Endometrium (tissue), 2 donors: ENCODE data around the gene GAST.

Experiments used
- FAIRE-seq: peaks from 2 replicates; lab custom pipeline; 2012; peaks lifted over from hg19 to GRCh38; lab: Jason Lieb, UNC
- donor health status: control.
- donor health status: control.

The GAST gene

DNA sequence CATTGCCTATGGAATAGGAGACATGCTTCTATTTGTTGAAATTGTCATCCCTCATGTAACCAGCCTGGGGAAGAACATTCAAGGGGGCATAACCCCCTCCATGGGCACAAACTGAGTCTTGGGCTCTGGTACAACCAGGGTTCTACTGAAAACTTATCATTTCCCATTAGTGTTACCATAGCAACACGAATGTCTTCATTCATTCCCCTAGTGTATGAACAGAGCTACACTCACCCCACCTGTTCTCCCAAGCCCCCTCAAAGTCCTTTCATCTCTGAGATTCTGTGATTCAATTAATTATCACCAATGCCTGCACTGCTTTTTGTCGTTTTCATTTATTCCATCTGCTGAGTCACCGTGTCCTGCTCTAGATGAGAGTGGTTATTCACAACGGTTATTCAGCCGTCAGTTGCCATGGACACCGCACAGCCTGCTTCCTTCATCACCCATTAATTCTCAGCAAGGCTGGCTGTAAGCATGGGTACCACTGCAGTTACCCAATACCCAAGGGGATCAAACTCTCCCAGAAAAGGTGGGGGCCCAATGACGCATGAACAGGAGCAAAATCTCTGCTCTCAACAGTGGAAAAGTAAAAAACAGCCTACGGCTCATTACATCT is 1.6 kb upstream of the GAST start:
- FAIRE-seq = no peak

DNA sequence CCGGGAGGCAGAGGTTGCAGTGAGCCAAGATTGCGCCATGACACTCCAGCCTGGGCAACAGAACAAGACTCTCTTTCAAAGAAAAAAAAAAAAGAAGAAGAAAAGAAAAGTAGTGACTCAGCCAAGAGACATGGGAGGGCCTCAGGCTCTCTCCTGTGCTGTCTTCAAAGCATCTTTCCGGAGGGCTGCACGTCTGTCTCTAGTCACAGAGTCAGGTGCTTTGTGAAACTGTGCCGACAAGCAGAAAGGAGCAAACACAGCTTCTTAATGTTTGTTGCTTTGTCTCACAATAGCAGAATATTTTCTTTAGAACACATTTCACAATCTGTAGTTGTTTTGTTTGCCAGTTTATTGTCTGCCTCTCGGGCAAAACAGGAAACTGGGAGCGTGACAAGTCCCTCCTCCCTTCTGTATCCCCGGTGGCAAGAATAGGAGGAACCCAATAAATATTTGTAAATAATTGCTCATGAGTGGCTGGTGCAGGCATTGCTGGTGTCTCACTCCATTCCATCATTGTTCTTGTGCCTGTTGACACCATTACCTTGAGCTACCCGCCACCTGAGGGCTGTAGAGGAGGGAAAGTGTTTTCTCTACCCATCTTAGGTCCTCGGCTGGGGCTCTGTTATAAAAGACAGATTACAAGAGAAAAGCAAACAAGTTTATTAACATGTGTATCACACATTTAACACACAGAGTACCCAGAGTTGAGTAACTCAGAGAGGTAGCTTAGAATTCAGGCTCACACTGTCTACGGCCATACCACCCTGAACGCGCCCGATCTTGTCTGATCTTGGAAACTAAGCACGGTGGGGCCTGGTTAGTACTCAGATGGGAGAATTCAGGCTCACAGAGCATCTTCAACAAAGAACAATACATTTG is 5.5 kb downstream of the GAST start:
- no peak for FAIRE-seq

DNA sequence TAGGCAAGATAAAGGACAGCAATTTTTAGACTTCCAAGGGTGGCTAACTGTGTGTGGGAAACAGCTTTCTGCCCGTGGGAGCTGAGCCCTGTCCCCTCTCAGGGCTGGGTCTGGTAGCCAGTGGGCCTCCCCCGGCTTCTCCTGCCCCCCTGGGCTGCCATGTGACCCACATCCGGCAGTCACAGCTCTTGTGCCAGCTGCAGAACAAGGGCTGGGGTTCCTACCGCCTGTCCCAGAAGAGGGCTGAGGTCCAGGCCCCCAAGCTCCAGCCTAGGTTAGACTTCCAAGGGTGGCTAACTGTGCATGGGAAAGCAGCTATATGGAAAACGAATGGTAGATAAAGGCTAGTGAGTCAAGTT is 6.1 kb downstream of the GAST start:
- no peak for FAIRE-seq

DNA sequence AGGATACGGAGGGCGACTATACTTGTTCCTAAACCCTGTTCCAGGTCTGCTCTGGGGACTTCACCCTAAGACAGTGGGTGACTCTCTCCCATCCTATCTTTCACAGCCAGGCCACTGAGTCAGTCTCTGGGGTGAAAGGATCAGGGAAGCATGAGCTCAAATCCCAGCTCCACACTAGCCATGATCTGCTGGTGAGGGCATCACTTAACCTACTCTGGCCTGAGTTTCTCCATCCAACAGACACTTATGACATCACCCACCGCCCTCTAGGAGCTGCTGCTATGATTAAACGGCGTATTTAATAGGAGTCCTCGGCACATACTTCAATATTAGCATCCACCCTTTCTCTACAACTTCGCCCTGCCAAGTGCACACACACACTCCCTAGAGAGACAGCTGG is 10.1 kb downstream of the GAST start:
- no peak for FAIRE-seq

DNA sequence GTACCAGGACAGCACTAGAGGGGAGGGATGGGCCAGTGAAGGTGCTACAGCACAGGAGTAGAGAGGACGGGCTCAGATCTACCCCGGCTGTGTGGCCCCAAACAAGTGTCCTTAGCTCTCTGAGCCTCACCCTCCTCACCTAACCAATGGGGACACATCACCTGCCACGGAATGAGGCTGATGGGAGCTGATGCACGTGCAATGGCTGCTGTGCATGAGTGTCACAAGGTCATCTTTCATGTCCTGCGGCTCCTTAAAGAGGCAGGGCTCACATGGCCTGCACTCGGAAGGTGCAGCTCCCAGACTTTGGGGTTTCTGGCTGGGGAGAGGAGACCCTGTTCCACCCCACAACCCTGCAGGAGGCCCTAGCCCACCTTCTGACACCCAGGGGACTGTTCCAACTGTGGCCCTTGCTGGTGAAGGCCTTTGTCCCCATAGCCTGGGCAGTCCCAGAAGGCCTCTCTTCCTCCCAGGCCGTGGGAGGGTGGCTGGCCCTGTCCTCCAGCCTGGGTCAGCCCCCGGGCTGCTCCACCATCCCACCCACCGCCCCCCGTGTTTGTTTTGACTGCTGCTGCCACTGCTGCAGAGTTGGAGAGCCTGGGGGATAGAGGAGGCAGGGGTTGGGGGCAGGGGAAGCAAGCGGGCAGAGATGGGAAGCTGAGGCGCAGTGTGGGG is 11.8 kb downstream of the GAST start:
- FAIRE-seq = no peak

DNA sequence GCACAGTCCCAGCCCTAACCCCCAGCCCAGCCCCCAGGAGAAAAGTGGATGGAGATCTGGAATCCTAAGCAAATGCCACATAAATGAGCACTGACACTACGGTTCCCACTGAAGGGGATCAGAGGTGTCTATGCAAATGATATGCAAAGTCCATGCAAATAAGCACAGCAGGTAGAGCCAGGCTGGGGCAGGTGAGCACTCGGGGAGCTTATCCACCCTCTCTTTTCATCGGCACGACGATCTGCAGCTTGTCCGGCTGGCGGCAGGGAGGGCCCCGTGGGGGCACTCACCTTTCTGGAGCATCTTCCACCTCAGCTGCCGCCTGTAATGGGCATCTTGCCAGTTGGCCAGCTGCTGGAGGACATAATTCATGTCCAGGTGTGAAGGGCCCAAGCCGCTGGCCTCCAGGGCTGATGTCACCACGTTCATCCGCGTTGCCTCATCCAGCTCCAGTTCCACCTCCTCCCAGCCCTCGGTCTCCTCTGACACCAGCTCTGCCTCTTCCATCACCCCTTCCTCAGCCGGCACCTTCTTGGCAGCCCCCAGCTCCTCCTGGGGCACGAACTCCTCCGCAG is 12.4 kb downstream of the GAST start:
- FAIRE-seq = no peak

DNA sequence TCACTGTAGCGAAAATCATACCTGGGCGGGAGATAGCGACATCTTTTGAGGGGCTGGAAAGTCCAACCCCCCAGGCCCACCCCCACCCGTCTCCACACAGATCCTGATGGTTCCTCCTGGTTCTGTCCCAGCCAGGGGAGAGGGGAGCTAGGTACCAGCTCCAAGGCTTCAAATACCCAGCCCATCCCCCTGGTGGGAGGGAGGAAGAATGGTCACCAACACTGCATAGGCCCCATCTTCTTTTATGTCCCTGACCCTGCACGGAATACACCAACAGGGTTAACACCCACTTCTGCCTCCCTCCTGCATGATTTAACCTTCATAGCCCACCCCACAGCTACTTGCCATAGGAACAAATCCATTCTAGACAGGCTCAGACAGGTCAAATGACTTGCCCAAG is 13.0 kb downstream of the GAST start:
- FAIRE-seq = no peak

DNA sequence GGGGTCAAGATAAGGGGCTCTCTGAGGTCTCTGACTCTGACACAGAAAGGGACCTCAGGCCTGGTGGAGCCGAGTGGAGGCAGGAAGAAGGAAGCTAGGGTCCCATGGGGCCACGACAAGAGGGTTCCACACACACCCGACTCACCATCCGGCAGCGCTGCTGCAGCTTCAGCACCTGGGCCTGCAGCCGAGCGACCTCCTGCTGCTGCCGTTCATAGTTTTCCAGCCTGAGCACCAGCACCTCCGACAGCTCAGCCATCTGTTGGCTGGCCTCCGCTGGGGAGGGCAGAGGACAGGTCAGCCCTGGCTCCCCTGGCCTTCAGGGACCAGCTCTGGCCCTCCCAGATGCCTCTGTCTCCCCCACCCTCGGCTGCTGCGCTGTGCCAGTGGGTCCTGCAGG is 15.9 kb downstream of the GAST start:
- no peak for FAIRE-seq

DNA sequence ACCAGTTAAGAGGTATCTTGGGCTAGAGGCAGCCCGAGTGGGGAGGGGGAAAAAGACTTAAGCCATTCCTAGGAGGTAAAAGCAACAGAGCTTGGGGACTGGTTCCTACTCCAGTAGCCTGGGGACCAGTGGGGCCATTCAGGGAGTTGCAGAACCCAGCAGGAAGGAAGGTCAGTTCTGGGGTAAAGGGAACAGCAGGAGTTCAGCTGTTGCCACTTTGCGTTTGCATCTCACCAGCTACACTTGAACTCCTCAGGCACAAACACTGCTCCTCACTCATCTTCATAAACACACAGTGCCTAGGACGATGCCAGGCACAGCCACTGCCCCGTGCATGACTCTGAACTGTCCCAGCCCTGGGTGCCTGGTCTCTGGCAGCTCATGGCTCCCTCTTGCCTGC is 18.3 kb downstream of the GAST start:
- FAIRE-seq = no peak

DNA sequence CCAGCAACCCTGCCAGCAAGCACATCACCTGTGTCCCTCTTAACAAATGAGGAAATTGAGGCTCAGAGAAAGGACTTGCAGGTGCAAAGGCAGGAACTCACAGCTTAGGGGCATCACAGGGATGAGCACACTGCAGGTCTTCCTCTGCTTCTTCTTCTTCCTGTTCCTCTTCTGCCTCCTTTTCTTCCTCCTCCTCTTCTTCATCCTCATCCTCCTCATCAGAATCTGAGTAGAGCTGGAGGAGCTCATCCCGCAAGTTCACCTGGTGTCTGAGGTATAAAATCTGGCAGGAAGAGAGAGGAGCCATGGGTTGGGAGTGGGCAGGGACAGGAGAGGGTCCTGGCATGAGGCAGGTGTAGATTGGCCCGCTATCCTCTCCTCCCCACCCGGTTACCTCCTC is 19.7 kb downstream of the GAST start:
- no peak for FAIRE-seq

DNA sequence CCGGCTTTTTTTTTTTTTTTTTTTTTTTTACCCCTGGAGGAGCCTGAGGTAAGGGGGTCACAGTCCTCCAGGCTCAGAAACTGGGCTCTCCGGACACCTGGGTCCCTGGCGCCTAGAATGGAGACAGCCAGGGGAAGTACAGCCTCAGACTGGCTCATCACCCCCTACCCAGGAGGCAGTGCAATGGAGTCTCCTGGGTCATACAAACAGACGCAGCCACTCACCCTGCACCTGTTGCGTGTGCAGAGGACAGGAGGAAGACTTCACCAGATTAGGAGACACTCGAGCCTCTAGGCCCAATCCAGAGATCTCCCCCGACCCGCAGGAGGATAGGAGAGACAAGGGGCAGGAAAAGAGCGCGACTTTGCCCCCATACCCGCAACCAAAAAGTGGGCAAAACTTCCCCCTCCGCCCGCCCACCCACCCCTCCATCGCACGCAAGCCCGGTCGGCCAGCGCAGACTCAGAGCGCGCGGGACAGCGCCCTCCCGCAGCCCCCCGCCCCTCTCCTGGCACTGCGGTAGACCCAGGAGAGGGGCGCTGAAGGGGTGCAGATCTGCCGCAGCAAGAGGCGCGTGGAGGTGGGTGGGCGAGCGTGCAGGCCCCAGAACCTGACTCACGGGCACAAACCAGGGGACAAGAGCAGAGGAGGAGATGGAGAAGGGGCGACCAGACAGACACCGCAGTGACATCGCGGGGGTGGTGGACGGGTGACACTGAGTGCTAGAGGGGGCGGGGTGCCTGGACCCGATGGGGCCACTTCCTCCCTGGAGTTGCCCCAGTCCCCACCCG is 21.4 kb downstream of the GAST start:
- FAIRE-seq = no peak

DNA sequence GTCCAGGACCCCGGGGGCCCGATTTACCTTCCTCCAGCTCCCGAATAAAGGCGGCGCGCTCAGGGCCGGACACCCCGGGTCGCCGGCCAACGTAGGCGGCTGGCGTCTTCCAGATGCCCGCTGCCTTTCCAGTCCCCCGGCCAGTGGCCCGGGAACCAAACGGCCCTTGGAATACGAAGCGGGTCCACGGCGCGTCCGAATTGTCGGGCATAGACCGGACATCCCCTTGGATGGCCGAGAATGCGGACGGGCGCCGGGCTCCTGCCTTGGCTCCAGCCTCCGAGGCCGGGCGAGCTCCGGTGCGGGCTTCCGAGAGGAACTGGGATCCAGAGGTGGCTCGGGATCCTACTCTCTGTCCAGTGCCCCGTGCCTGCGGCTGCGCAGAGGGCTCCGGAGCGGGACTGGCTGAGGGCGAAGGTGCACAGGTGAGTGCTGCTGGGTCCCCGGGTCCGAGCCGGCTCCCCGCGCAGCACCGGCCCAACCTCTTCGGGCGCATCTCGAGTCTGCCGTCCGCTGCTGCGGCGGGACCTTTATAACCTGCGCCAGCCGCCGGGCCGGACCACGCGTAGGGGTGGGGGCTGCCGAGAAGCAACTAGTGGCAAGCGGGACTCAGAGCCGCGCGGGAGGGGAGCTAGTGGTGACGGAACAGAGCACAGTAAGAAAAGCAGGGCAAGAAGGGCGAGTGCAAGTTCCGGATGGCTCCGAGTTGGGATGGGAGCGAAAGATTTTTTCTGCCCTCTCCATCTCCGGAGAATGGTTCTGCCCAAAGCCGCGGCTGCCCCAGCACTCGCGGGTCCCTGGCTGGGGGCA is 22.2 kb downstream of the GAST start, which contains the start of gene HAP1:
Gene HAP1 (minus strand): TSS at position 505 of the 810 bp plus-strand sequence. CDS start 9 bp downstream, at position 496.
- no peak for FAIRE-seq

DNA sequence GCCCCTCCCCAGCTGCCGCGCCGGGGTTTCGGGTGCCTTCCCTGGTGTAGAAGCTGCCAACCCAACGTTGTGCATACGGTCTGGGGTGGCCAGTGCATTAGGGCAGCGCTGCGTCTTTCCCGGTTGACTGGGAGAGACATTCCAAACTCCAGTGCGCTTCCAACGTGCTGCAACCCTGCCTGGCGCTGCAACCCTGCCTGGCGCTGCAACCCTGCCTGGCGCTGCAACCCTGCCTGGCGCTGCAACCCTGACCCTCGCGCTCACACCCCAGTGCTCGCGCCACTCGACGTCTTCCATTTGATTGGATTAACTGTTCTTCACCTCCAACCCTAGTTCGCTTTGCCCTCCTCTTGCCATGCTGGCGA is 22.8 kb downstream of the GAST start:
- no peak for FAIRE-seq

DNA sequence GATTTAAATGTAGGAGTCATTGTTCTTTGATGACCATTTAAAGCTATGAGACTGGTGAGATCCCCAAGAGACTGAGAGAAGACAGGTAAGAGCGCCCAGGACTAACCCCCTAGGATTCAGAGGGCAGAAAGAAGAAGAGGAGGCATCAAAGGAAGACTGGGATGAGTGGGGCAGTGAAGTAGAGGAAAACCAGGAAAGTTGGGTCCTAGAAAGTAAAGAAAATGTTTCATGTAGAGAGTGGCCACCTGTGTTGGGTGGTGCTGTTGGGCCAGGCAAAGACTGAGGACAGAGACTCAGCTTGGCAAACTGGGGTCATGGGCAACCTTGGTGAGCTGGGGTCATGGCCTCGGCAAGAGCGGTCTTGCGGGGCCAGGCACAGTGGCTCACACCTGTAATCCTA is 23.6 kb downstream of the GAST start:
- no peak for FAIRE-seq

DNA sequence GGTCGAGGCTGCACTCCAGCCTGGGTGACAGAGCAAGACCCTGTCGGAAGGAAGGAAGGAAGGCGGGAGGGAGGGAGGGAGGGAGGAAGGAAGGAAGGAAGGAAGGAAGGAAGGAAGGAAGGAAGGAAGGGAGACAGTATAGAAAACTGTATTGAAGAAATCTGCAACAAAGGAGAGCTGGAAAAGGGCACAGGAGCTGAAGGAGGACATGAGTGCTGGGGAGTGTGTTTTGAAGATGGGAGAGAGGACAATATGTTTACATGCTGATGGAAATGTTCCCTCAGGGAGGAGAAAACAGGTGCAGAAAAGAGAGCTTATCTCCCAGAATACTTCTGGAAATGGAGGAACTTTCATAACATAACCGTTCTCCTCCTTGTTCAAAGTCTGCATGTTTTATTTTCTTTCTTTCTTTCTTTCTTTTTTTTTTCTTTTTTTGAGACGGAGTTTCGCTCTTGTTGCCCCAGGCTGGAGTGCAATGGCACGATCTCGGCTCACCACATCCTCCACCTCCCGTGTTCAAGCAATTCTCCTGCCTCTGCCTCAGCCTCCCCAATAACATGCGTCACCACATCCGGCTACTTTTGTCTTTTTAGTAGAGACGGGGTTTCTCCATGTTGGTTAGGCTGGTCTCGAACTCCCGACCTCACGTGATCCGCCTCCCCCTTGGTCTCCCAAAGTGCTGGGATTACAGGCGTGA is 25.0 kb downstream of the GAST start:
- no peak for FAIRE-seq

DNA sequence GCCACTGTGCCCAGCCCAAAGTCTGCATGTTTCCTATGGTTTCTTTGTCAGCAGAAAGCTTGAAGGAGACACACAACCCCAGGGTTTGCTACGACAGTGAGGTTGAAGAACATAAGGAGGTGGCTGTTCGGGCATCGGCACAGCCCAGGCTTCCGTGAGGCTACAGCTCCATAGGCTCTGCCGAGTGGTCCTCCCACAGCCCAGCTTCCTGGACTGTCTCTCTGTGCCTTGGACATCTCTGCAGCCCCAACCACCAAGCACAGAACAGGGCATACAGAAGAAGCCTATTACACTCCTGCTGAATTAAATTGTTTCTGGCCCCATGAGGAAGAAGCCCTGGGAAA is 25.5 kb downstream of the GAST start:
- FAIRE-seq = no peak

DNA sequence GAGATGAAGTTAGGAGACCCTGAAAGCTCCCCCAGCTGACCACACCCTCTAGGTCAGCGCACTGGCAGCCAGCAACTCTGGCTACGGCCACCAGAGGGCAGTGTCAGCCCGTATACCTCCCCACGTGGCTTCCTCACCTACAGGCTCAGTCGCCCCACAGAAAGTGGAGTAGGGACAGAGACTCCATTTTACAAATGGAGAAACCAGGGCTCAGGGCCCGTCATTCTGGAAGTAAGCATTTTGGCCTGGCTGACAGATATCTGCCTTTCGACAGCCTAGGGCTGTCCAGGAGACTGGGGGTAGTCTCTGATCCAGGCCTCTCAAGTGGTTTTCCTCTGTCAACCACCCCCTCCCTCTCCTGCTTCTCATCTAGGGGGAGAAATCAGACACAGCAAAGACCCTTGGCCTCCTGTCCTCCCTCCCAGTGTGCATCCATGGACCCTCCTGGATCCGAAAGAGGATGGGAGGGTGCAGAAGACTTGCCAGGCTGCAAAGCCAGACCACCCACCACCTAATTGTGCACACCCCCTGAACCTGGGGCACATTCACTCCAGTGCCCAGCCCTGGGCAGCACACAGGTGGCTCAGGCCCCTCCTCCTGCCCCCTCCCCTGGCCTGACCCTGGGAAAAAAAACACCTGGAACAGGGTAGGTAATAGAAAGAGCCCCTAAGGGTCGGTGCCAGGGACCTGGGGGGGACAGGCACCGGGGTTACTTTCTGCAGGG is 26.1 kb downstream of the GAST start:
- FAIRE-seq = no peak

DNA sequence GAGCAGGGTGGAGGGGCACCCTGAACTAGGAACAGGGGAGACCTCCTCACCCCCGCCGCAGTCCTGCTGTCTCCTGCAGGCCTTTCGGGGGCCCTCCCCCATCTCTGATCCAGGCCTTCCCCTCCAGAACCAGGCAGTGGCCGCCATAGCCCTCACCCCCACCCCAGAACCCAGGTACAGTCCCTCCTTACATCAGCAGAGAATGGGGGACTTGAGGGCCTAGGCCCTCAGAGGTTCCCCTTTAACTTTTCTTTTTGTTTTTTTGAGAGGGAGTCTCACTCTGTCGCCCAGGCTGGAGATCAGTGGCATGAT is 26.6 kb downstream of the GAST start:
- no peak for FAIRE-seq

DNA sequence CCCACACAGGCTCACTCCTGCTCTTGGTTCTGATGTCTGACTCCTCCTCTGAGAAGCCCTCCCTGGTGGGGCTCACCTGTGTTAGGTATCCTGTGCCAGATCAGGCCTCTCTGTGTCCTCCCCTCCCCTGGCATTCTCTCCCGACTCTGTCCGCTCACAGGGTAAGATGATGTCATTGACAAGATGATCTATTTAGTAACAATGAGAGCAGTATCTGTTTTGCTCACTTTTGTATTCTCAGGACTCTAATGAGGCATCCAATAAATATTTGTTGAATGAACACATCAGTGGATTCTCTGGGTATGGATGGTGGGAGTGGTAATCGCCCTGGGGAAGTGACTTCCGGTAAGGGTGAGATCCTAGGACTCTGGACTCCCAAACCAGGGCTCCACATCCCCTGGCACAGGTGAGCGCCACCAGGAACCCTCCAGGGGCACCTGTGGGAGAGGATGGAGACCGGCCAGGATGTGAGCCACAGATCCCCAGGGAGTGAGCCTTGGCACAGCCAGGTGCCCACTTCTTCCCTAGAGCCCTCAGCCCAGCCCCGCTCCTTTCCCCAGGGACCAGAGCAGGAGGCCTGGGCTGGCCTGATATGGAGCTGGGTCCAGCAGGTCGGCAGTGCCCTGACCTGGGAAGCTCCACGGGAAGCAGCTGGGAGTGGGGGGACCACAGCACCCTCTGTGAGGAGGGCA is 27.7 kb downstream of the GAST start:
- FAIRE-seq = no peak

DNA sequence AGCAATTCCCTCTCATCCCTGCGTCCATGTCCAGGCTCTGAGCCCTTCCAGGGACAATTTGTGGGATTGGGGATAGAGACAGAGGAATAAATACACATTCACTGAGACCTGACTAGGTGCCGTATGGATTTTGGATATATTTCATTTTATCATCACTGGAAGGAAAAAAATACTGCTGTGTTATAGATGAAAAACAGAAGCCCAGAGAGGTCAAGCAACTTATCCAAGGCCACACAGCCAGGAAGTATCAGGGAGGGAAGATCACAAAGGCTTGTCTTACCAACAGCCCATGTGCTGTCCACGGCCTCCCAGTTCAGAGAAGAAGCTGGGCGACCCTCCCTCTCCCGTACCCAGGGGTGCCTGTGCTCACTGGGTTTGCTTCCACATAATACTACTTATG is 28.4 kb downstream of the GAST start:
- FAIRE-seq = no peak
